BE2C (cell line): ENCODE results near the gene PLEKHS1.
A peak's percentile ranks its signal among the peaks of the same experiment; 100 is the strongest.
"Not testable (repeated sequence)": the region's sequence is repeated elsewhere in the genome, so short reads cannot be mapped to it uniquely, and the experiment has no call there.

Source experiments
- DNase-seq: peaks from one replicate; pipeline ENCODE4 v3.0.0-alpha.2; 2020
- H3K27me3 ChIP-seq: fragments of 250-450 bp; sonication (Bioruptor Pico); 2 replicates; pipeline ENCODE4 v1.5.1; 2020; ENCODE audit warnings: mild to moderate bottlenecking
- H3K36me3 ChIP-seq: fragments of 250-450 bp; sonication (Bioruptor Pico); 2 replicates; pipeline ENCODE4 v1.5.1; 2020; ENCODE audit warnings: mild to moderate bottlenecking
- H3K4me1 ChIP-seq: fragments of 250-450 bp; sonication (Bioruptor Pico); 2 replicates; pipeline ENCODE4 v1.5.1; 2020
- H3K4me3 ChIP-seq: 2 replicates; pipeline ENCODE4 v1.5.1; 2011; ENCODE audit warnings: low read depth, low read length
- H3K9me3 ChIP-seq: fragments of 250-450 bp; sonication (Bioruptor Pico); 2 replicates; pipeline ENCODE4 v1.5.1; 2020
- TF ChIP-seq, protein P1 (sequence below): IDR thresholded peaks from 2 replicates; pipeline ENCODE4 v1.5.1; 2012; ENCODE audit warnings: mild to moderate bottlenecking, low read depth, low read length

Gene PLEKHS1

DNA sequence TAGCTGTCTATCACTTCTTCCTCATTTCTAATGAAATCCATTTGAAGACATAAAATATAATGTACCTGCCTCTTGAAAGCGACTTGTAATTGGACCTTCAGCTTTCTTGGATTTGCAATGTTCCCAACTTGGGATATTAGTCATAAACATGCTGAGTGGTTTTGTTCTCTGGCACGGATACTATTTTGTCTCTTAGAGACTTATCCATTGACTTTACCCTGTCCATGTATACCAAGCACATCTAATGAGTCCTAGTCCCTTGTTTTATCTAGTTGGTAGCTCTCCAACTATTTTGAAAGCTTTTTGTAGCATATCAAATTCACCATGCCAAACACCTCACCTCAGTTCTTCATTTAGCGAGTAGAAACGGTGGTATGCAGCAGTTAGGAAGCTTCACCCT is 18.9 kb downstream of the PLEKHS1 start:
- H3K27me3 ChIP-seq, result peaks cover 53% of the 10 kb centered on the region

GRCh38 chr10:113771131-113771530 is 19.6 kb downstream of the PLEKHS1 start:
- not testable (repeated sequence) for DNase-seq, H3K4me1 ChIP-seq, H3K4me3 ChIP-seq, H3K9me3 ChIP-seq, H3K36me3 ChIP-seq
- peaks cover 45% of the 10 kb centered on the region for H3K27me3 ChIP-seq

More for the DNA sequence above, 18.9 kb downstream of the PLEKHS1 start:
- no peaks in the 10 kb centered on the region for H3K9me3 ChIP-seq
- H3K4me1 ChIP-seq, result no peaks in the 10 kb centered on the region
- H3K36me3 ChIP-seq, result no peaks in the 10 kb centered on the region
- no peak overlapping the region for H3K4me3 ChIP-seq
- TF ChIP-seq, protein P1, sequence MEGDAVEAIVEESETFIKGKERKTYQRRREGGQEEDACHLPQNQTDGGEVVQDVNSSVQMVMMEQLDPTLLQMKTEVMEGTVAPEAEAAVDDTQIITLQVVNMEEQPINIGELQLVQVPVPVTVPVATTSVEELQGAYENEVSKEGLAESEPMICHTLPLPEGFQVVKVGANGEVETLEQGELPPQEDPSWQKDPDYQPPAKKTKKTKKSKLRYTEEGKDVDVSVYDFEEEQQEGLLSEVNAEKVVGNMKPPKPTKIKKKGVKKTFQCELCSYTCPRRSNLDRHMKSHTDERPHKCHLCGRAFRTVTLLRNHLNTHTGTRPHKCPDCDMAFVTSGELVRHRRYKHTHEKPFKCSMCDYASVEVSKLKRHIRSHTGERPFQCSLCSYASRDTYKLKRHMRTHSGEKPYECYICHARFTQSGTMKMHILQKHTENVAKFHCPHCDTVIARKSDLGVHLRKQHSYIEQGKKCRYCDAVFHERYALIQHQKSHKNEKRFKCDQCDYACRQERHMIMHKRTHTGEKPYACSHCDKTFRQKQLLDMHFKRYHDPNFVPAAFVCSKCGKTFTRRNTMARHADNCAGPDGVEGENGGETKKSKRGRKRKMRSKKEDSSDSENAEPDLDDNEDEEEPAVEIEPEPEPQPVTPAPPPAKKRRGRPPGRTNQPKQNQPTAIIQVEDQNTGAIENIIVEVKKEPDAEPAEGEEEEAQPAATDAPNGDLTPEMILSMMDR, result no peak
- DNase-seq, result no peak

- no peak for DNase-seq
- Histone ChIP-seq H3K4me1 (no peaks in the 10 kb centered on the region), H3K4me3 (no peak overlapping the region), H3K27me3 (peaks cover 4% of the 10 kb centered on the region), H3K36me3 (no peaks in the 10 kb centered on the region), H3K9me3 (no peaks in the 10 kb centered on the region)
- TF ChIP-seq, protein P1, result no peak
These were observed 24.3 kb downstream of the PLEKHS1 start for GRCh38 chr10:113775686-113776294.

DNA sequence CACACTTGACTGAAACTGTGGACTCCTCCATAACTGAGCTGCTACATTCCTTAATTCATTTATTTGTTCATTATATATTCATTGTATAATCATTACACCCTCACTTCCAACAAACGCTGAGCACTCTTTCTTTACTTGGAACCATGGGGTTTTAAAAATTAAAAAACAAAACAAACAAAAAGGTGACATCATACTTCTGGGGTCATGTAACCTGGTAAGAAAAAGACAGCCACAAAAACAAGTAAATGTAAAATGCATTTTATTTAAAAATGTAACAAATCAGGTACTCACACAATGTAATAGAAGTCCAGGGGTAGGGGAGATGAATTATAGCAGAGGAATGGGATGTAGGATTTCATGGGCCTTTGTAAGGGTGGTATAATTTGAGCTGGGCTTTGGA is 25.1 kb downstream of the PLEKHS1 start:
- no peak for DNase-seq
- TF ChIP-seq, protein P1, result no peak
- Histone ChIP-seq H3K4me3 (no peak overlapping the region), H3K36me3 (no peaks in the 10 kb centered on the region), H3K27me3 (no peaks in the 10 kb centered on the region; the same call in 1 of the 2 replicates), H3K9me3 (no peaks in the 10 kb centered on the region), H3K4me1 (no peaks in the 10 kb centered on the region)

GRCh38 chr10:113780681-113781250 is 29.3 kb downstream of the PLEKHS1 start:
- Histone ChIP-seq H3K9me3 (no peaks in the 10 kb centered on the region), H3K4me3 (no peak overlapping the region), H3K27me3 (no peaks in the 10 kb centered on the region), H3K36me3 (no peaks in the 10 kb centered on the region), H3K4me1 (no peaks in the 10 kb centered on the region)
- TF ChIP-seq, protein P1, result peak; percentile 29; the same call in 1 of the 2 replicates
- DNase-seq, result no peak

DNA sequence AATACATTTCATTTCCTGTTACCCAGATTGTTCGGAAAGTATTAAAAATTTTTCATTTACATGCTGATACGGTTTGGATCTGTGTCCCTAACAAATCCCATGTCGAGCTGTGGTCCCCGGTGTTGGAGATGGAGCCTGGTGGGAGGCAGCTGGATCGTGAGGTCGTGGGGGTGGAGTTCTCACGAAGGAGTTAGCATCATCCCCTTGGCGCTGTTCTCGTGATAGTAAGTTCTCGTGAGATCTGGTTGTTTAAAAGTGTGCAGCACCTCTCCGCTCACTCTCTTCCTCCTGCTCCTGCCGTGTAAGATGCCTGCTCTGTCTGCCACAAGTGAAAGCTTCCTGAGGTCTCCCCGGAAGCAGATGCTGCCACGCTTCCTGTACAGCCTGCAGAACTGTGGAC is 30.9 kb downstream of the PLEKHS1 start:
- DNase-seq, result no peak
- no peaks in the 10 kb centered on the region for H3K36me3 ChIP-seq
- H3K4me3 ChIP-seq, result no peak overlapping the region
- H3K27me3 ChIP-seq, result no peaks in the 10 kb centered on the region
- TF ChIP-seq, protein P1, result no peak
- no peaks in the 10 kb centered on the region for H3K4me1 ChIP-seq
- no peaks in the 10 kb centered on the region for H3K9me3 ChIP-seq
